ENCODE data around the gene GTF2IRD1. TPM values are rescaled to one million over a fixed set of nuclear protein-coding genes. Genes with fewer than 3 reads are reported as not detected.

GTF2IRD1 gene
- total and polyA plus RNA-seq, 2 experiments from 2014 or later, result 28.7 to 37.1 TPM

DNA sequence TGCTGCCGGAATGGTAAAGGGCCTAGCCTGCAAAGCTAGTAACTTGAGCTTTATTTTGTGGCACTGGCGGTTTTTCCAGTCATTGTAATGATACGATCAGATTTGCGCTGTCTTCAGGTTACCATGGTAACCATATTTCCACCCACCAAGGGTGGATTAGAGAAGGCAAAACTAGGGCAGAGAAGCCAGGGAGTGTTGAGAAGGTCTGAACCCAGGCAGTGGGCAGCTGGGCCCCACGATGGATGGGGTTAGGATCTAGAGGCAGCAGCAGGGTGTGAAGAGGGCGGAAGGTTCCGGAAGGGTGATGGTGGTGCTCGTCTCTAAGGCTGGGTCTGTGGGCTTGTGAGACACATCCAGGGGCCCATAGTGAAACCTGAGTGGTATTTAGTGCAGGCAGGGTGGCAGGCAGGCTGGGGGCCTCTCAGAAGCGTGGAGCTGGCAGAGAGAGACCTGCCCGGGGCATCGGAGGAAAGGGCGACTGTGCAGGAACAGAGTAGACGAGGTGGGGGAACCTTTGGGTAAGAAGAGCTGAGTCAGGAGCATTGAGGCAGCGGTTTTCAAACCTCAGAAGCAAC lies 115.9 kb downstream of the GTF2IRD1 start:
- Histone ChIP-seq H2AFZ (no peak overlapping the region), H3K36me3 (ENCODE audit: insufficient read depth) (no peaks in the 10 kb centered on the region), H3K4me1 (ENCODE audit: insufficient read depth) (no peaks in the 10 kb centered on the region), H3K27ac (ENCODE audit: low read depth) (0 out of 2 replicates have a peak overlapping the region, but pooled peaks have one; percentile 17), H3K27me3 (ENCODE audit: insufficient read depth) (no peaks in the 10 kb centered on the region), H4K20me1 (replicated peaks; ENCODE audit: insufficient read depth) (no peaks in the 10 kb centered on the region), H3K9me2 (ENCODE audit: insufficient read depth) (no peaks in the 10 kb centered on the region), H3K79me2 (replicated peaks; ENCODE audit: insufficient read depth) (no peaks in the 10 kb centered on the region), H3K4me3 (no peak overlapping the region), H3K4me2 (no peak overlapping the region), H3F3A (replicated peaks; ENCODE audit: low read depth) (no peaks in the 10 kb centered on the region)
- peaks cover 7% of the 10 kb centered on the region; the same call in 2 of the 3 replicates for H3K36me3 Mint-ChIP-seq (ENCODE audit: low read depth)
- DNase-seq (ENCODE audit: low spot score) (no peak), ATAC-seq (no peak)
- H3K27ac Mint-ChIP-seq, result peak overlapping the region; percentile 73
- peaks cover 8% of the 10 kb centered on the region for H3K4me1 Mint-ChIP-seq
- peaks cover 12% of the 10 kb centered on the region for H3K27me3 Mint-ChIP-seq (ENCODE audit: insufficient read depth, low read depth, poor library complexity)
- TF ChIP-seq CREB1 (CRISPR knock-in tag; IDR thresholded peaks at IDR 0.05; ENCODE audit: low read depth), result no peak
- no peak for TF ChIP-seq JUNB (IDR thresholded peaks at IDR 0.05; ENCODE audit: unreplicated experiment)
- TF ChIP-seq, protein P1, sequence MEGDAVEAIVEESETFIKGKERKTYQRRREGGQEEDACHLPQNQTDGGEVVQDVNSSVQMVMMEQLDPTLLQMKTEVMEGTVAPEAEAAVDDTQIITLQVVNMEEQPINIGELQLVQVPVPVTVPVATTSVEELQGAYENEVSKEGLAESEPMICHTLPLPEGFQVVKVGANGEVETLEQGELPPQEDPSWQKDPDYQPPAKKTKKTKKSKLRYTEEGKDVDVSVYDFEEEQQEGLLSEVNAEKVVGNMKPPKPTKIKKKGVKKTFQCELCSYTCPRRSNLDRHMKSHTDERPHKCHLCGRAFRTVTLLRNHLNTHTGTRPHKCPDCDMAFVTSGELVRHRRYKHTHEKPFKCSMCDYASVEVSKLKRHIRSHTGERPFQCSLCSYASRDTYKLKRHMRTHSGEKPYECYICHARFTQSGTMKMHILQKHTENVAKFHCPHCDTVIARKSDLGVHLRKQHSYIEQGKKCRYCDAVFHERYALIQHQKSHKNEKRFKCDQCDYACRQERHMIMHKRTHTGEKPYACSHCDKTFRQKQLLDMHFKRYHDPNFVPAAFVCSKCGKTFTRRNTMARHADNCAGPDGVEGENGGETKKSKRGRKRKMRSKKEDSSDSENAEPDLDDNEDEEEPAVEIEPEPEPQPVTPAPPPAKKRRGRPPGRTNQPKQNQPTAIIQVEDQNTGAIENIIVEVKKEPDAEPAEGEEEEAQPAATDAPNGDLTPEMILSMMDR (conservative IDR thresholded peaks at IDR 0.05; ENCODE audit: low read depth in 2 of 2), result no peak
- TF ChIP-seq, protein P2, sequence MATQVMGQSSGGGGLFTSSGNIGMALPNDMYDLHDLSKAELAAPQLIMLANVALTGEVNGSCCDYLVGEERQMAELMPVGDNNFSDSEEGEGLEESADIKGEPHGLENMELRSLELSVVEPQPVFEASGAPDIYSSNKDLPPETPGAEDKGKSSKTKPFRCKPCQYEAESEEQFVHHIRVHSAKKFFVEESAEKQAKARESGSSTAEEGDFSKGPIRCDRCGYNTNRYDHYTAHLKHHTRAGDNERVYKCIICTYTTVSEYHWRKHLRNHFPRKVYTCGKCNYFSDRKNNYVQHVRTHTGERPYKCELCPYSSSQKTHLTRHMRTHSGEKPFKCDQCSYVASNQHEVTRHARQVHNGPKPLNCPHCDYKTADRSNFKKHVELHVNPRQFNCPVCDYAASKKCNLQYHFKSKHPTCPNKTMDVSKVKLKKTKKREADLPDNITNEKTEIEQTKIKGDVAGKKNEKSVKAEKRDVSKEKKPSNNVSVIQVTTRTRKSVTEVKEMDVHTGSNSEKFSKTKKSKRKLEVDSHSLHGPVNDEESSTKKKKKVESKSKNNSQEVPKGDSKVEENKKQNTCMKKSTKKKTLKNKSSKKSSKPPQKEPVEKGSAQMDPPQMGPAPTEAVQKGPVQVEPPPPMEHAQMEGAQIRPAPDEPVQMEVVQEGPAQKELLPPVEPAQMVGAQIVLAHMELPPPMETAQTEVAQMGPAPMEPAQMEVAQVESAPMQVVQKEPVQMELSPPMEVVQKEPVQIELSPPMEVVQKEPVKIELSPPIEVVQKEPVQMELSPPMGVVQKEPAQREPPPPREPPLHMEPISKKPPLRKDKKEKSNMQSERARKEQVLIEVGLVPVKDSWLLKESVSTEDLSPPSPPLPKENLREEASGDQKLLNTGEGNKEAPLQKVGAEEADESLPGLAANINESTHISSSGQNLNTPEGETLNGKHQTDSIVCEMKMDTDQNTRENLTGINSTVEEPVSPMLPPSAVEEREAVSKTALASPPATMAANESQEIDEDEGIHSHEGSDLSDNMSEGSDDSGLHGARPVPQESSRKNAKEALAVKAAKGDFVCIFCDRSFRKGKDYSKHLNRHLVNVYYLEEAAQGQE (IDR thresholded peaks at IDR 0.05; ENCODE audit: unreplicated experiment), result no peak
- TF ChIP-seq POLR2AphosphoS5 (IDR thresholded peaks at IDR 0.05; ENCODE audit: low read depth), result no peak
- H3K4me3 Mint-ChIP-seq, result no peak overlapping the region
- no peaks in the 10 kb centered on the region for H3K9me3 Mint-ChIP-seq

DNA sequence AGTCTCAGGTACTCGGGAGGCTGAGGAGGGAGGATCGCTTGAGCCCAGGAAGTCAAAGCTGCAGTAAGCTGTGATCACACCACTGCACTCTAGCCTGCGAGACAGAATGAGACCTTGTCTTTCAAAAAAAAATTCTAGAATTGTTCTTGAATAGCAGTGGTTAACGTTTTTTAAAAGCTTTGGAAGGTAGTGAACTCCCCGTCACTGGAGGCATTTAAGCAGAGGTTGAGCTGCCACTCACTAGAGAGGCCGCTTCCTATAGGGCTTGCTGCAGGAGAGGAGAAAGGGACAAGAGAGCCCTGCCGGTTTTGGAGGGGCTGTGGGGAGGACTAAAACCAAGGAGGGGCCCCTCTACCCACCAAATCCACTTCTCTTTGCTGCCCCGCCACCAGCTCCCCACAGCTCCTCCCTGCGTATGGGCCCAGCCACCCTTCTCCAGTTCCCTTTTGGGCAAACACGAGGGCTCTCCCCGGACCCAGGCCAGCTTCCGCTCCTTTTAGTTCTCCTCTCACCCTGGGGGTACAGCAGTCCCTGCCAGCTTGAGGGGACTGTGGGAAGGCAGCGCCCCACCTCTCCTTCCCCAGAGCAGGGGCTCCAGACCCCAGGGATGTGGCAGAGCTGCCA lies 116.9 kb downstream of the GTF2IRD1 start:
- peaks cover 14% of the 10 kb centered on the region; the same call in 2 of the 3 replicates for H3K36me3 Mint-ChIP-seq (ENCODE audit: low read depth)
- H3K9me2 ChIP-seq (ENCODE audit: insufficient read depth), result no peaks in the 10 kb centered on the region
- H4K20me1 ChIP-seq (replicated peaks; ENCODE audit: insufficient read depth), result no peaks in the 10 kb centered on the region
- H3K4me2 ChIP-seq, result no peak overlapping the region
- H3K27ac ChIP-seq (ENCODE audit: low read depth), result no peak overlapping the region
- no peak overlapping the region for H3K4me3 ChIP-seq
- H3K4me3 Mint-ChIP-seq, result no peak overlapping the region
- H3F3A ChIP-seq (replicated peaks; ENCODE audit: low read depth), result no peaks in the 10 kb centered on the region; the same call in 1 of the 2 replicates
- H3K27me3 Mint-ChIP-seq (ENCODE audit: insufficient read depth, low read depth, poor library complexity), result peaks cover 13% of the 10 kb centered on the region
- ATAC-seq (no peak), DNase-seq (ENCODE audit: low spot score) (no peak)
- H3K4me1 ChIP-seq (ENCODE audit: insufficient read depth), result no peaks in the 10 kb centered on the region
- no peak overlapping the region for H2AFZ ChIP-seq
- H3K27me3 ChIP-seq (ENCODE audit: insufficient read depth), result no peaks in the 10 kb centered on the region
- TF ChIP-seq EZH2 (IDR thresholded peaks at IDR 0.05; ENCODE audit: low read depth, unreplicated experiment) (no peak), NANOG (IDR thresholded peaks at IDR 0.05; ENCODE audit: borderline replicate concordance) (no peak), EZH2phosphoT487 (IDR thresholded peaks at IDR 0.05; ENCODE audit: unreplicated experiment) (no peak), POLR2AphosphoS5 (IDR thresholded peaks at IDR 0.05; ENCODE audit: low read depth) (no peak), JUNB (IDR thresholded peaks at IDR 0.05; ENCODE audit: unreplicated experiment) (no peak)
- TF ChIP-seq, protein P3, sequence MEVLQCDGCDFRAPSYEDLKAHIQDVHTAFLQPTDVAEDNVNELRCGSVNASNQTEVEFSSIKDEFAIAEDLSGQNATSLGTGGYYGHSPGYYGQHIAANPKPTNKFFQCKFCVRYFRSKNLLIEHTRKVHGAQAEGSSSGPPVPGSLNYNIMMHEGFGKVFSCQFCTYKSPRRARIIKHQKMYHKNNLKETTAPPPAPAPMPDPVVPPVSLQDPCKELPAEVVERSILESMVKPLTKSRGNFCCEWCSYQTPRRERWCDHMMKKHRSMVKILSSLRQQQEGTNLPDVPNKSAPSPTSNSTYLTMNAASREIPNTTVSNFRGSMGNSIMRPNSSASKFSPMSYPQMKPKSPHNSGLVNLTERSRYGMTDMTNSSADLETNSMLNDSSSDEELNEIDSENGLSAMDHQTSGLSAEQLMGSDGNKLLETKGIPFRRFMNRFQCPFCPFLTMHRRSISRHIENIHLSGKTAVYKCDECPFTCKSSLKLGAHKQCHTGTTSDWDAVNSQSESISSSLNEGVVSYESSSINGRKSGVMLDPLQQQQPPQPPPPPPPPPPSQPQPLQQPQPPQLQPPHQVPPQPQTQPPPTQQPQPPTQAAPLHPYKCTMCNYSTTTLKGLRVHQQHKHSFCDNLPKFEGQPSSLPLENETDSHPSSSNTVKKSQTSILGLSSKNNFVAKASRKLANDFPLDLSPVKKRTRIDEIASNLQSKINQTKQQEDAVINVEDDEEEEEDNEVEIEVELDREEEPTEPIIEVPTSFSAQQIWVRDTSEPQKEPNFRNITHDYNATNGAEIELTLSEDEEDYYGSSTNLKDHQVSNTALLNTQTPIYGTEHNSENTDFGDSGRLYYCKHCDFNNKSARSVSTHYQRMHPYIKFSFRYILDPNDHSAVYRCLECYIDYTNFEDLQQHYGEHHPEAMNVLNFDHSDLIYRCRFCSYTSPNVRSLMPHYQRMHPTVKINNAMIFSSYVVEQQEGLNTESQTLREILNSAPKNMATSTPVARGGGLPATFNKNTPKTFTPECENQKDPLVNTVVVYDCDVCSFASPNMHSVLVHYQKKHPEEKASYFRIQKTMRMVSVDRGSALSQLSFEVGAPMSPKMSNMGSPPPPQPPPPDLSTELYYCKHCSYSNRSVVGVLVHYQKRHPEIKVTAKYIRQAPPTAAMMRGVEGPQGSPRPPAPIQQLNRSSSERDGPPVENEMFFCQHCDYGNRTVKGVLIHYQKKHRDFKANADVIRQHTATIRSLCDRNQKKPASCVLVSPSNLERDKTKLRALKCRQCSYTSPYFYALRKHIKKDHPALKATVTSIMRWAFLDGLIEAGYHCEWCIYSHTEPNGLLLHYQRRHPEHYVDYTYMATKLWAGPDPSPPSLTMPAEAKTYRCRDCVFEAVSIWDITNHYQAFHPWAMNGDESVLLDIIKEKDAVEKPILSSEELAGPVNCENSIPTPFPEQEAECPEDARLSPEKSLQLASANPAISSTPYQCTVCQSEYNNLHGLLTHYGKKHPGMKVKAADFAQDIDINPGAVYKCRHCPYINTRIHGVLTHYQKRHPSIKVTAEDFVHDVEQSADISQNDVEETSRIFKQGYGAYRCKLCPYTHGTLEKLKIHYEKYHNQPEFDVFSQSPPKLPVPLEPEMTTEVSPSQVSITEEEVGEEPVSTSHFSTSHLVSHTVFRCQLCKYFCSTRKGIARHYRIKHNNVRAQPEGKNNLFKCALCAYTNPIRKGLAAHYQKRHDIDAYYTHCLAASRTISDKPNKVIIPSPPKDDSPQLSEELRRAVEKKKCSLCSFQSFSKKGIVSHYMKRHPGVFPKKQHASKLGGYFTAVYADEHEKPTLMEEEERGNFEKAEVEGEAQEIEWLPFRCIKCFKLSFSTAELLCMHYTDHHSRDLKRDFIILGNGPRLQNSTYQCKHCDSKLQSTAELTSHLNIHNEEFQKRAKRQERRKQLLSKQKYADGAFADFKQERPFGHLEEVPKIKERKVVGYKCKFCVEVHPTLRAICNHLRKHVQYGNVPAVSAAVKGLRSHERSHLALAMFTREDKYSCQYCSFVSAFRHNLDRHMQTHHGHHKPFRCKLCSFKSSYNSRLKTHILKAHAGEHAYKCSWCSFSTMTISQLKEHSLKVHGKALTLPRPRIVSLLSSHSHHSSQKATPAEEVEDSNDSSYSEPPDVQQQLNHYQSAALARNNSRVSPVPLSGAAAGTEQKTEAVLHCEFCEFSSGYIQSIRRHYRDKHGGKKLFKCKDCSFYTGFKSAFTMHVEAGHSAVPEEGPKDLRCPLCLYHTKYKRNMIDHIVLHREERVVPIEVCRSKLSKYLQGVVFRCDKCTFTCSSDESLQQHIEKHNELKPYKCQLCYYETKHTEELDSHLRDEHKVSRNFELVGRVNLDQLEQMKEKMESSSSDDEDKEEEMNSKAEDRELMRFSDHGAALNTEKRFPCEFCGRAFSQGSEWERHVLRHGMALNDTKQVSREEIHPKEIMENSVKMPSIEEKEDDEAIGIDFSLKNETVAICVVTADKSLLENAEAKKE (CRISPR knock-in tag; IDR thresholded peaks at IDR 0.05), result no peak
- H3K79me2 ChIP-seq (replicated peaks; ENCODE audit: insufficient read depth), result no peaks in the 10 kb centered on the region
- peaks cover 8% of the 10 kb centered on the region for H3K4me1 Mint-ChIP-seq
- no peaks in the 10 kb centered on the region for H3K36me3 ChIP-seq (ENCODE audit: insufficient read depth)
- H3K27ac Mint-ChIP-seq, result no peak overlapping the region
- H3K9me3 Mint-ChIP-seq, result no peaks in the 10 kb centered on the region
